A172 (cell line): ENCODE results near the gene AGAP1. TPM values are rescaled to one million over a fixed set of nuclear protein-coding genes. Genes with fewer than 3 reads are reported as not detected.
"Not testable (repeated sequence)": the region's sequence is repeated elsewhere in the genome, so short reads cannot be mapped to it uniquely, and the experiment has no call there.

Experiments used
- DNase-seq: peaks from one replicate; pipeline ENCODE4 v3.0.0-alpha.2; 2015; ENCODE audit warnings: low spot score
- total RNA-seq: library from RNA; depleted of rRNA; stranded (reverse); fragments of >200 nt; shearing (Covaris generic); gene quantifications from 2 replicates; pipeline ENCODE4 v1.2.3, GENCODE V29; 2014

Gene AGAP1
- total RNA-seq, 1 experiment from 2014 or later, result 13.9 TPM

DNA sequence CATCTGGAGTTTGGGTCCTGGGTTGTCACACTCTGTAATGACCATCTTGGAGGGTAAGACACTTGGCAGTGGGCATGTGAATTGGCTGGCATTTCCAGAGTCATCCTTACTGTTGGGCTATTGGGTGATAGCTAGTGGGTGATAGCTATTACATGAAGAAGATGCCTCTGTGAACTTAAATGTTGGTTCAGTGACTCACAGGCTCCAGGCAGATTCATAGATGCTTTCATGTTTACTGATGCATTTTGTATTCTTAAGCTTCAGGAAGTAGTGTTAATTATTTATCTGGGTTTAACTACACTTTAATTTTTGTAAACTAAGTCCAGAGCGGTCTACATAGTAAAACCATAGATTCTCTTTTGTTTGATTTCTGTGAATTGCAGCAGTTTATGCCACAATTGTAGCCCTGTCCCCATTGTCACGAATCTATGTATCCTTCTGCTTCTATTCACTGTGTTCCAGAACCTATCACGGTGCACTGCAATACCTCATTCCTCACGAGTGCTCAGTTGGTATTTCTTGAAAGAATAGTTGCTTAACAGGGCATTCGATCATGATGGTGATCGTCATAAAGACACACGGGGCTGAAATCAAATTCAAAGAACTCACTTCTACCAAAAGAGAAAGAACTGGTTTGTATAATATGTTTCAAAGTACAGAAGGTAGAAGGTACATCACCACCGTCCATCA, 594.7 kb downstream of the AGAP1 start:
- DNase-seq, result peak; percentile 10

DNA sequence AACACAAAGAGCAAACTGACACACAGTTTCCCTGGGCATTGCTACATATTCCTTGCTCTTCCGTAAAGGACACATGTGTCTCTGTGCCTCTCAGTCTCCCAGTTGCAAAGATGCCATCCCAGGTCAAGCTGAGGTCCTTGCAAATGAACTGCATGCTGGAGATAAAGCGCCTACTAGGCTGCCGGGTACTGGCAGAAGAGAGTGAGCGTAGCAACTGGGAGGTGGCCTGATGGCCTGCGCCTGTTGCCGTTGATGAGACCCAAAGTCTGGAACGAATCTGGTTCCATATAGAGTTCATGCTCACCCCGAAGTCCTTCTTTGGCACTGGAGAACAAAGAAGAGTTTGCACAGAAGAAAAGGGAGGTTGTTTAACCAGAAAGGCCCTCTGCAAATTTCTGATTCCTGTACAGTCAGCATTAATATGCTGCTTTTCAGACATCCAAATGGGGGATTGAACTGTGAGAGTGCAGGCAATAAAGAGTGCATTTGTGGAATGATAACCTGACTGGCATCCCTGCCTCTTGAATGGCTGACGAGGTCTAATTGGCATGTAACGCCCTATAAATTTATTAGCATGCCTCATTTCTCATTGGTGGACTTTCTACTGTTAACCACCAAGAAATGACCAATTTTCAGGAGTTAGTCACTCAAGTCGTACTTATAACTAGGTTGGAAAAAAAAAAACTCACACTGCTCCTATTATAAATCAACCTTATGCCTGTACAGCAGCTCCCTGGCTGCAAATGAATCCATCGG, 595.6 kb downstream of the AGAP1 start:
- DNase-seq, result peak; percentile 38

GRCh38 chr2:236090027-236090382, 596.2 kb downstream of the AGAP1 start:
- no peak for DNase-seq

GRCh38 chr2:236090826-236091225, 597.0 kb downstream of the AGAP1 start:
- DNase-seq, result not testable (repeated sequence)

- DNase-seq, result no peak
These were observed 598.9 kb downstream of the AGAP1 start for GRCh38 chr2:236092714-236093113.

DNA sequence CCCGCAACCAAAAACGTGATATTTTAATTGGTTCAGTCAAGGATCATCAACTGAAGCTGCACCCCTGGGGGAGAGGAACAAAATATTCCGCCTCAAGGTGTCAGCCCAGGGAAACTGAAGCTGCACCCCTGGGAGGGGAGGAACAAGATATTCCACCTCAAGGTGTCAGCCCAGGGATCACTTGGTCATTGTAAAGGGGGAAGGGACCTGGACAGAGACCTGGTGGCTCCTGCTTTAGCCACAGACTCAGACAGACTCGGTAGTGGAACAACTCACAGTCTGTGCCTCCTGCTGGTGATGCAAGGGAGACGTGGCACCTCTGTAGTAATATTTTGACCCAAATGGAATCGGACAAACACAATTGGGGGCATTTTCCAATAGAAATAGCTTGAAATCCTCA, 599.3 kb downstream of the AGAP1 start:
- no peak for DNase-seq

GRCh38 chr2:236095504-236095903, 601.7 kb downstream of the AGAP1 start:
- DNase-seq, result no peak

GRCh38 chr2:236101311-236101950, 607.6 kb downstream of the AGAP1 start:
- DNase-seq, result no peak

GRCh38 chr2:236102971-236103370, 609.1 kb downstream of the AGAP1 start:
- DNase-seq, result no peak

DNA sequence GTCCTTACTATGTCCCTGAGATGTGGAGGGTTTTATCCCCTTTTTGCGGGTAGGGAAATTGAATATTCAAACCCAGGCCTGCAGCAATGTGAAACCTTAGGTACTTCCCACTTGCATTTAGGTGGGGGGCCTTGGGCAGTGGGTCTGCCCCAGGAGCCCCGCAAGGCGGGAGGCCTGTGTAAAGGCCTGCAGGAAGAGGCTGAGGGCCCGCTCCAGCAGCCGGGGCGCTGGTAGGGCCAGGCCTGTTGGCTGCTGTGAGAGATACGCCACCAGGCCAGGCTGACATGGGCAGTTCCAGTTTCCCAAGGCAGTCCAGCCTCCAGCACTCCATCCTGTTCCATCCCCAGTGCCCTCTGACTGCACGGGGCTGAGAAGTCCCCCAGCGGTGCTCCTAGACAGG, 610.1 kb downstream of the AGAP1 start:
- no peak for DNase-seq

- no peak for DNase-seq
These were observed 612.2 kb downstream of the AGAP1 start for GRCh38 chr2:236105955-236106607.

DNA sequence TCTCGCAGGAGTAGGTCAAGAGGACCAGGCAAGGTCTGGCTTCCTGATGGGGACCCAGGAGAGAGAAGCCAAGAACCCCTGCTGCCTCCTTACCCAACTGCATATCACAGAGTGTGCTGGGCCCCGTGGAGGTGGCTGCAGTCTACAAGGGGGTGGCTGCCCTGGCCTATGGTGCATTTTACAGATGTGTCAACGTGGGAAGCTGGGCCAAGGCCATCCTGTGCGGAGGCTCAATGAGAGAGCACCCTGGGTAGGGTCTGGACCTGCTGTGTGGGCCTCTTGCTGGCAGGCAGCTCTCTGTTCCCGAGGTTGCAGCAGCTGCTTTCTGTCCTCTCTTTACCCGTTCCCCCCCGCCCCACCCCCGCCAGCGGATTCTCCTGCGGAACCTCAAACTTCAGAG, 612.9 kb downstream of the AGAP1 start:
- DNase-seq, result no peak

DNA sequence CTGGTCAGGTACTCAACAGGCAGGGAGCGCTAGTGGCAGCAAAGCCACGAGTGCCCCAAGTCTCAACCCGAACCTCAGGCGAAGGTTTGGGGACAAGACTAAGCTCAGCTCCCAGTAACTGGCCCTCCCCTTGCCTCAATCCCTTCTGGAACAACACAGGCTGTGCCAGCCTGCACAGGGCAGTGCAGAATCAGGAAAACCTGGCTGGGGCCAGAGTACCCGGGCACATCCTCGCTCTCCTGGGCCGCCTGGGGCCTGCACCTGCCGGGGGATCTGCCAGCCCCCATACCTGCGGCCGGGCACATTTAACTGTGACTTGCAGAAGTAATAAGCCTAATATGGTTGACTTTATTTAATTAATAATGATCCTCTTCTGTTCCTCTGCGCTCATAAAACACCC, 613.7 kb downstream of the AGAP1 start:
- no peak for DNase-seq

DNA sequence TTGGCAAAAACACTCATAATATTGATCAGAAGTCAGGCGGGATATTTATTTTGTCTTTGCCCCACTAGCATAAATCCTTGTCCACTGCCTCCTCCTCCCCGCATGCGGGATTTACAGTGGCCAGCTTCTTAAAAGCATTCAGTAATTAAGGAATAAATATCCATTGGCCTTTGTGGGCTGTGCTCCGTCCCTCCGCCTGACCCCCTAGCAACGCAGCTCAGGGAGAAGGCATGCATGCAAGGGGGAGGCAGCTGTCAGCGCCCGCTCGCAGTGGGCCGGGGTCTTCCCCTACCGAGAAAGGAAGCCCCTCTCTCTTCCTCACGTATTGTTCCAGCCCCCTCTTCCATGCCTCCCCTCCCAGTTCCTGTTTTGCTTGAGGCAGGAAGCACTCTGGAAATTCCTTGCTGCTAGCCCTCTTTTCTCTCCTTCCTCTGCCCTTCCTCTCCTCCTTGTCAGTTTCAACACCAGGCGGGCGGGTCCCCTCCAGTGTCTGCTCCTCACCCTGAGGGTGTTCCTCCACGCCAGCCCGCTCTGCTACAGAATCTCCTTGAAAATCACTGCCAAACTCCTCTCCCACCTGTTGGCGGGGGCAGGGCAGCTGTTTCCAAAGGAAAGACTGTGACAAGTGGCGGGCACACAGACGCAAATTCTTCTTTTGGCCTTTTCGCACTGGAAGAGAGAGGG, 614.2 kb downstream of the AGAP1 start:
- DNase-seq, result no peak

GRCh38 chr2:236109061-236109460, 615.2 kb downstream of the AGAP1 start:
- DNase-seq, result no peak

DNA sequence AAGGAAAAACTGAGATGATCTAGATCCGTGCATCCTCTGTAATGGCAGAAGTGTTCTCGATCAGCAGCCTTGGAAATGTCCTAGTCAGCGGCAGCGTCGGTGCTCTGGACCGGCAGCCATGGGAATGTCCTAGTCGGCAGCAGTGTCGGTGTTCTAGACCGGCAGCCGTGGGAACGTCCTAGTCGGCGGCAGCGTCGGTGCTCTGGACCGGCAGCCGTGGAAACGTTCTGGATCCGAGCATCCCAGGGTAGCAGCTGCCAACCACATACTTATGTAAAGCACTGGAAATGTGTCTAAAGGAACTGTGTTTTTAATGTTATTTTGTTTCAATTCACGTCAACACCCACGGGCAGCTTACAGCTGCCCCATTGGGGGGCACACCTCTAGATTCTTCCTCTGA, 615.6 kb downstream of the AGAP1 start:
- no peak for DNase-seq

DNA sequence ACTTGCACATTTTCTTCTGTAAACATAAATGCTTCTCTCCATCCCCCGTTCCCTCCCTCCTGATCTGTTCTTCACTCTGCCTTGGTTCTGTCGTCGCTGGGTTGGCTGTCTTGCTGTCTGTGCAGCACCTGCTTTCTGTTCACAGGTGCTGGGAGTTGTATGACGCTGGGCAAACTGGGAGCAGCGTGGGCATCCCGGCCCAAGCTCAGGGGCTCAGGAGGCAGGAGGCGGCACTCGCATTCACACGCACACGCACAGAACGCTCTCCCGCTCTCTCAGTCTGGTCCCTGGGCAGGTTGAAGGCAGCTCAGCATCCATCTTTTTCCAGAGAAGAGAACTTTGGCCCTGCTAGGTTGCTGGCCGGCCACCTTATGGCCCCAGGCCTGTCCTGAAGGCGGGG, 618.6 kb downstream of the AGAP1 start:
- DNase-seq, result no peak

DNA sequence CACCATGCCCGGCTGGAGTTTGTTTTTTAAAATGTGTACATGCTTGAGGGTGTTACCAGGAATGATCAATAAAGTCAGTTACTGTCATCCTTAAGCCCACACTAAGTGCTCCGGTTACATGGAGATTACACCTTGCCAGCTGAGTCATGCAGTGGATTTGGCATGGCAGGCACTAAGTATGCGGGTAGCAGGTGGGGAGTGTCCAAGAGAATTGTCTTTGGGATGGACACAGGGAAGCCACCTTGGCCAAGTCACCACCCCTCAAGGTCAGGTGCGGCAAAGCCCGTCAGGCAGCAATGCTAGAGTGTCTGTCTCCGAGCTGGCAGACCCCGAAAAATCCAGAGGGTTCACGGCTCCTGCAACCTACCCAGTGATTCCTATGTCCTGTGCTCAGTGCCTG, 619.6 kb downstream of the AGAP1 start:
- DNase-seq, result no peak

DNA sequence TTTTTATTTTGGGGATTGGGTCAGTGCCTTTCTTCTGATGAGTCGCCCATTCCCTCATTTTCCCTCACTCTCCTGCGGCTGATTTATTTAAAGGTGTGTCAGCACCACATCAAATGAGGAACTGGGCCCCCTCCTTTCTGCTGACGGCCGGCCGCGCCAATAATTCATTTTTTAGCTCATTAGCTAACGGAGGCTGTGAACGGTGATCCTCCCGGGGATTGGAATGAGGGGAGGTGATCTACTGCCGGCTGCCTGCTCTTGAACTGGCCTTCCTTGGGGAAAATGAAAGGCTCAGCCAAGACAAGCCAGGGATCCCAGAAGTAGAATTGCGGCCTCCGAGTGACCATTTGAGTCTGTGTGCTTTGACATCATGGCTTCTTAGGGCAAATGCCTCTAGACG, 620.1 kb downstream of the AGAP1 start:
- DNase-seq, result no peak

DNA sequence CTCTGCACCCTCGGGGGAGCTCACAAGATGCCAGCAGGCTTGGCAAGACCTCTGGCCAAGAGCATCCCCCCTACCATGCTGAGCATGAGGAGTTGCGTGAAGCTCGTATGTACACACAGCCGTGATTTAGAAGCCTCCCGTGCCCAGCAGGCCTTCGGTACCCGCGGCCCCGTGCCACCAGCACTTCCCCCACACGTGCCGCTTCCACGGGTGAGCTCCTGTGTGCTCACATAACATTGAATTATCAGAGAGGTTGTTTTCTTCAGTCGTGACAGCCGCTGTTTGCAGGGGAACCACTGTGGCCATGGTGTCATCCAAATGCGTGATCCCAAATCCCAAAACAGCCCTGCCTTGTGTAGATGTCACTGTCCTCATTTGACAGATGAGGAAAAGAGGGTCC, 621.1 kb downstream of the AGAP1 start:
- no peak for DNase-seq

DNA sequence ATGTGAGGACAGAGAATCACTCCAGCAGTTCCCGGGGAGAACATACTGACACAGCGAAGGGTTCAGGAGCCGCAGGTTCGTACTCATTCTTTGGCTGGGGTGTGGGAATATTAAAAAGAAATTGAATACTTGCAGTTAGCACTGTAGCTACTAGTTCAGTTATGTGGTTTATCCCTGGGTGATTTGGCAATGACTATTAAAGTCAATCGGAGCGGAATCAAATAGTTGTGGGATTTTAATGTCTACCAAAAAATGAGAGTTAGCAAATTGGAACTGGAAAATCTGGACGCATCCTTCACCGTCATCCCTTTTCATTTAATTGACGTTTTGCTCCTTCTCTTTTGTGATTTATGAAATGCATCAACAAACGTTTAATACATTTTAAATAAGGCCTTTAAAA, 623.6 kb downstream of the AGAP1 start:
- DNase-seq, result no peak

- no peak for DNase-seq
These were observed 624.0 kb downstream of the AGAP1 start for GRCh38 chr2:236117861-236118269.
